ENCODE results near the gene TSR1.
A peak's percentile ranks its signal among the peaks of the same experiment; 100 is the strongest.
"Not testable (repeated sequence)": the region's sequence is repeated elsewhere in the genome, so short reads cannot be mapped to it uniquely, and the experiment has no call there.

Gene TSR1

DNA sequence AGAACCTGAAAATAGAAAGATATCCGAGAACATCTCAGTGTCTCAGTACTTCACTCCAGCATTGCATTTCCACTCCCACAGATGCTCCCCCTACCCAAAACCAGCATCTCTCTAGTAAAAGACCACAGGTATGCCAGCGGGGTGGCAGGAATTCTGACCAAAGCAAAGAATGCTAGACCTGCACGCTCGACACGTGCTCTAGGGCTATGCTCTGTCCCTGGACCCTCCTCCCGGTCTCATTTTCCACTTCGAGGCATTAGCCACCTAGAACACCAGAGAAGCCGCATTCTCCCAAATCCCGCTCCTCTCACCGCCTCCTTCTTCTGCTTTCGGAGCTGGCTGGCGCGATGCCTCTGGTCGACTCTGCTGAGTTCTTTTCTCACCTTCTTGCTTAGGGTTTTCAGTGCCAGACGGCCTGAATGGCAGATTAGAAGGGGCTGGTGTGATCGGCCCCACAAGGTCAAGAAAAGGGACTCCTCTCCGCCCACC, 487 bp downstream of the TSR1 start:
- peak; percentile 14 for DNase-seq

DNA sequence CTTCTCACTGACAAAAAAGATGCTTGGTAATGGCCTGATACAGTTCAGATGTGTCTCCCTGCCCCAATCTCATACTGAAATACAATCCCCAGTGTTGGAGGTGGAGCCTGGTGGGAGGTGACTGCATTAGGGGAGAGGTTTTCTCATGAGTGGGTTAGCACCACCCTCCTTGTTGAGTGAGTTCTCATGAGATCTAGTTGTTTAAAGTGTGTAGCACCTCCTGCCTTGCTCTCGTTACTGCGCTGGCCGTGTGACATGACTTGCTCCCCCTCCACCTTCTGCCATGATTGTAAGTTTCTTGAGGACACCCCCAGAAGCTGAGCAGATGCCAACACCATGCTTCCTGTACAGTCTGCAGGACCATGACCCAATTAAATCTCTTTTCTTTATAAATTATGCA, 5.0 kb downstream of the TSR1 start:
- DNase-seq = no peak

DNA sequence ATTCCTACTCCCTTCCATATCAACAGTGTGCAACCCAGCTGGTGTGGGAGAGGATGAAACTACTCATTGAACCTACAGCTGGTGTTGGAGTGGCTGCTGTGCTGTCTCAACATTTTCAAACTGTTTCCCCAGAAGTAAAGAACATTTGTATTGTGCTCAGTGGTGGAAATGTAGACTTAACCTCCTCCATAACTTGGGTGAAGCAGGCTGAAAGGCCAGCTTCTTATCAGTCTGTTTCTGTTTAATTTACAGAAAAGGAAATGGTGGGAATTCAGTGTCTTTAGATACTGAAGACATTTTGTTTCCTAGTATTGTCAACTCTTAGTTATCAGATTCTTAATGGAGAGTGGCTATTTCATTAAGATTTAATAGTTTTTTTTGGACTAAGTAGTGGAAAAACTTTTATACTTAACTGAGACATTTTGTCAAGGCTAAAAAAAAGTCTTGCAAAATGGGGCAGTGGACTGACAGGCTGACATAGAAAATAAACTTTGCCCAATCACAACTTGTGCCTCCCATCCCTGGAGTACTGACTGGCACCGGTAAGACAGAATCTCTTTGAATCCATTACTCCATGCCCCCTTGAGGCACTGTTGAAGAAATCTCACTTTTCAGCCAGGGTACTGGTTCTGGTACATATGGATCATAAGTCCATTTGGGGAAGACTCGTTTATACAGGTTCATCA, 12.5 kb downstream of the TSR1 start:
- DNase-seq = no peak

- DNase-seq = no peak
Measured at GRCh38 chr17:2321399-2321798, 14.9 kb downstream of the TSR1 start.

- DNase-seq = peak; percentile 6
Measured at GRCh38 chr17:2319051-2319450, 17.2 kb downstream of the TSR1 start.

DNA sequence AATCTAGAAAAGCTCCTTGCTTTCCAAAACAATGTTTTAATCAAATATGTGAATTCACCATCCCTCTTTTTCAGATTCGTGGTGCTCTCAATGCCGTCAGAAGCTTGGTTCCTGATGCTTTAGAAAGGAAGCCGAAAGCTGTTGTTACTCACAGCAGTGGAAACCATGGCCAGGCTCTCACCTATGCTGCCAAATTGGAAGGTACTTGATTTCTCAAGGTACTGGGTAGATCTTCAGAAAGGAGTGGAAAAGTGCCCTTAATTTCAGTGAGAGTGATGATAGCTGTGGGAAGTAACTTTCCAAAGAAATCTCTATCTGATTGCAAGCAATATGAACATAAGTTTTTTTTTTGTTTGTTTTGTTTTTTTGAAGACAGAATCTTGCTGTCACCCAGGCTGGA, 18.5 kb downstream of the TSR1 start:
- no peak for DNase-seq

DNA sequence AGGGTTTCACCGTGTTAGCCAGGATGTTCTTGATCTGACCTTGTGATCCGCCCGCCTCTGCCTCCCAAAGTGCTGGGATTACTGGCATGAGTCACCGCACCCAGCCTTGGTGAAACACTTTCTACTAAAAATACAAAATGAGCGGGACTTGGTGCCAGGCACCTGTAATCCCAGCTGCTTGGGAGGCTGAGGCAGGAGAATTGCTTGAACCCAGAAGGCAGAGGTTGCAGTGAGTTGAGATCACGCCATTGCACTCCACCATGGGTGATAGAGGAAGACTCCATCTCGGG, 19.4 kb downstream of the TSR1 start:
- not testable (repeated sequence) for DNase-seq

DNA sequence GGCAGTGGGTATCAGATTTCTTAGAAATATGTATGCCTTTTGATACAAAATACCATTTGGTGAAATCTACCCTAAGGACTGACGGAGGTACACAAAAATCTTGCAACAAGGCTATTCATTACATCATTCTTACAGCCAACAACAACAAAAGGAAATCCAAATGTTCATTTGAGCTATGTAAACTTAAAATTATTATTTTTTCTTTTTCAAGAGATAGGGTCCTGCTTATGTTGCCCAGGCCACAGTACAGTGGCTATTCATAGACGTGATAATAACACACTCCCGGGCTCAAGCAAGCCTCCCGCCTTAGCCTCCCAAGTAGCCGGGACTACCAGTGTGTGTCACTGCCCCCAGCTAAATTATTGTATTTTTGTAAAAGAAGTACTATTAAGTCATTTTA, 23.5 kb downstream of the TSR1 start:
- no peak for DNase-seq

- peak; percentile 1 for DNase-seq
Measured at GRCh38 chr17:2309338-2310154, 26.7 kb downstream of the TSR1 start.

DNA sequence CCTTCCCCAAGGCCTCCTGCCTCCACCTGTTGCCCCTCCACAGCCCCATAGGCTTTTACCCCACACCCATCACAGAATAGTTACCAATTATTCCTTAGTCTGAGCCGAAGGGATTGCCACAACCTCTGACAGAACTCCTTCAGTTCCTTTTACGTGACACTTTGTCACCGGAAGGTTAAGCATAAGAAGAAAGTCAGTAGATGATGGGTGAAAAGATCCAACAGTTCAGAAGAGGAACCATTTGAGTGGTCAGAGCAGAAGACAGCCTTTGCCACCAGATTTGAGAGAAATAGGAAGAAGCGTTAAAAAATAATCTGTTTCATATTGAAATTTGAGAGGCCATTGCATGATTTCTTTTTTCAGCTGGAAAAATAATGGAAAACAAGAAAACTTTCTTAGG, 31.3 kb downstream of the TSR1 start:
- DNase-seq = peak; percentile 36

DNA sequence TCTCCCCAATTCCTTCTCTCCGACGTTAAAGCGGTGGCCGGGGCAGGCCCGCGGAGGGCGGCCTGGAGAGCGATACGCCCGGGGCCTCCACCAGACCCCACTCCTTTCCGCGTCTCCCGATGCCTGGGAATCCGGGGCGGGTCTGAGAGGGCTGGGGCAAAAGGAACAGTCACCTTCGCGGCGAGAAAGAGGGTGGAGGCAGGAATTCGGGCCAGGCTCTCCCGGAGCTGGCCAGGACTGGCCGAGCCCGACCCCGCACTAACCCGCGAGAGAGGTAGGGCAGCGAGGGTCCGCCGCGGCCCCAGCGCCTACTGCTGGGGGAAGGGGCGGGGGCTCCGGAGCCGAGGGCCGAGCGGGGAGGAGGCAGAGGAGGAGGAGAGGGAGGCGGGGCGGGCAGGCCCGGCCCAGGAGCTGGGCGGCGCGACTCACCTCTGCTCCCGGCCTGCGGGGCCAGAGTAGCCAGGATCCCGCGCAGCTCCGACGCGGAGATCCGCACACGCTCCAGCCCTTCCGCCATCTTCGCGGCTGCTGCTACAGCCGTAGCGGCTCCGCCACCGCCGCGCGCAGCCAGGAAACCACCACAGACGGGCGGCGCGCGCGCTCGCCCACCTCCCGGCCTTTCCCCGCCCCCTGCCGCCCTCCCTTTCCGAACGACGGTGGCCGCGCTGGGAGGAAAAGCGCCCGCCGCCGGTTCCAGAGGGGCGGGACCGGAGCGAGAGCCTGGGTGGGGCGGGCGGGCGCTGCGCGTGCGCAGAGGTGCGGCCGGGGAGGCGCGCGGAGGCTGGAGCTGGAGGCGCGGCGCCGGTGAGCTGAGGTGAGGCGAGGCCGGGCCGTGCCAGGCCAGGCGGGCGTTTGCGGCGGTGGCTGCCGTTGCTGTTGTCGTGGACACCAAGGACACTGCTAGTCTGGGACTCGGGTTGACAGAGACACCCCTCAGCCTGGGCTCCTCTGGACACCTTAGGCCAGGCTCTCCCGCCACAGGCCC, 32.8 kb downstream of the TSR1 start, which contains the start of the genes SMG6 and SRR:
TSS of gene SMG6 (minus strand) at position 582 of the 985 bp plus-strand sequence. CDS start at position 517, 65 bp downstream.
TSS of gene SRR (plus strand) at position 747 of the 985 bp plus-strand sequence. CDS start 11,611 bp downstream, outside the sequence.
- DNase-seq = peak; percentile 96

DNA sequence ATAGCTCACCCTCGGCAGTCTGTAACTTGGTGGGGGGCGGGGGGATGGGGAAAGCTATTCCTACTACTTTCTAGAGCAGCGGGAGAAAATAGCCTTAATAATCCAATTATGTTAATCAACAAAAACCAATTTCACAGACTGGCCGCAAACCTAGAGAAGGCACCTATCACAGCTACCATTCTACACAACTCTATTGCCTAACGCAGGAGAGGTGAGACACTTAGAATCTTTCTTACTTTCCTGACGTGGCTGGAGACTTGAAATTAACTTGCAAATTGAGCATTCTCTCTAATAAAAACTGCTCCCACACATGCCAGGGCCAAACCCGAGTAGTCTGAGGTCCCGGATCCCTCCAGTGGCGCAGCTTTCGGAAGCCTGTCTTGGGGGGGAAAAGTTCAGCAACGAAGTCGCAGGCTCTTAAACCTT, 33.5 kb downstream of the TSR1 start:
- DNase-seq = no peak

DNA sequence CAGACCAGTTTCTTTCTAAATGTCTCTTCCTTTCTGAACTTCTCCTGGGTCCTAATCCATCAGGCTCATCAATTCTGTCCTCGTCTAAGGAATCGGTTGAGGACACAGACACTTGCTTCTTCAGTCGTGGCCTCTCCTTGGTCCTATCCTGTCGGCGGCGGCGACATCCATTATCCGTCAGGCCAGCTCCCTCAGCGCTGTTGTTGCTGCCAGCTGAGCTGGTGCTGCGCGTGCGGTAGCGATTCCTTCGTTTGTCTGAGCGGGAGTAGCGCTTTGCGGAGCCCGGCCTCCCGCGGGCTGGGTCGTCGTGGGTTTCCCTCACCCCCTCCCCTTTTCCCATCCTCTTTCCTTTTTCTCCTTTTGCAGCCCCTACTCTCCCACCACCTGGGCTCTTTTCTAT, 36.5 kb downstream of the TSR1 start:
- no peak for DNase-seq

DNA sequence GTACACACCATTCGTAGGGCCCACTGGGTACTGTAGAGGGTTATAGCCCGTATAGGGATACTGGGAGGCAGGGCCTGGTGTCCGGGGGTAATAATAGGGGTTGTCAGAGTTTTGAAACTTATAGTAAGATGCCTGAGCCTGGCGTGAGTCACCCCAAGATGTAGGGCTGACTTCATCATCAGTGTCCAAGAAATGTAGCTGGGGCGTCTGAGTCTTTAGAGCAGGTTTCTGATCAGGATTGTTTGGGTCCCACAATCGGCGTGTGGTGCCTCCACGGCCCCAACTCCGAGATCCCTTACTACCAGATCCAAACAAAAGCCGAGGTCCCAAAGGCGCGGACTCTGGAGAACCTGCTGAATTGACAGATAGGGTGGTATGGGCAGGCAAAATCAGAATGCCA, 37.1 kb downstream of the TSR1 start:
- DNase-seq = no peak

DNA sequence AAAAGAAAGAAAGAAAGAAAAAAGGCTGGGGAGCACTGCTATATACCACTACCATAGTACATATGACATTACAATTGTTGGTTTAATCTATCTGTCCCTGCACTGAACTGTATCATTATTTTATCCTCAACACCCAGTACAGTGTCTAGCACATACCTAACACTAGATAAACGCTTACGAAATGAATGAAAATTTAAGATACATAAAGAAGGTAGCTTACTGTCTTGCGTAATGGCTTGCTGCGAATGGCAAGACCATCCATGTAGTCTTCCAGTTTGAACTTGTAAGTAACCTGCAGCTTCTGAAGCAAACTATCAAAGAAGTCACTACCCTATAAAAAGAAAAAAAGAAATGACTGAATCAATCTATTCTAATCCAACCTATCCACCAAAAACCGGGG, 39.2 kb downstream of the TSR1 start:
- no peak for DNase-seq

GRCh38 chr17:2295575-2295974, 40.7 kb downstream of the TSR1 start:
- no peak for DNase-seq

- no peak for DNase-seq
Measured at GRCh38 chr17:2292100-2292499, 44.2 kb downstream of the TSR1 start.

GRCh38 chr17:2289878-2290478, 46.3 kb downstream of the TSR1 start:
- no peak for DNase-seq

GRCh38 chr17:2283302-2283701, 53.0 kb downstream of the TSR1 start:
- no peak for DNase-seq

GRCh38 chr17:2282297-2282873, 53.9 kb downstream of the TSR1 start:
- DNase-seq = peak; percentile 80

DNA sequence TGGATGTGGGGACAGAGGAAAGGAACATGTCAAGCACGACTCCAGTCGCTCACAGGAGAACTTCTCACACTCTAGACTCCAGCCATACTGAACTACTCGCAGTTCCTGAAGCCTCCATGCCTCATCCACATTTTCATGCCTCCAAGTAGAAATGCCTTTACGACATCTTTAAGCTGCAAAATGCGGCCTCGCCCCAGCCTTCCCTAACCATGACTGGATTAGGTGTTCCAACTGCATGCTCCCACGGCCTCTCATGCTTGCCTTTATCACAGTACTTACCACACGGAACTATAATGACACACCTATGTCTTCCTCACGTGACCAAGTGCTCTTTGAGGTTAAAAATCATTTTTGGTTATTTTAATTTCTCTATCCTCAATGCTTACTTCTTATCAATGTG, 56.5 kb downstream of the TSR1 start:
- DNase-seq = no peak
